Keratinocyte (primary cell): ENCODE data around the gene TOPORS. TPM values are rescaled to one million over a fixed set of nuclear protein-coding genes. Genes with fewer than 3 reads are reported as not detected.
"Not testable (repeated sequence)": the region's sequence is repeated elsewhere in the genome, so short reads cannot be mapped to it uniquely, and the experiment has no call there.

Source experiments
- DNase-seq: peaks from one replicate; pipeline ENCODE4 v3.0.0-alpha.2; 2011; ENCODE audit warnings: low read depth, missing footprints, low spot score
- FAIRE-seq: peaks from 2 replicates; lab custom pipeline; 2011; peaks lifted over from hg19 to GRCh38; lab: Jason Lieb, UNC
- H2AFZ ChIP-seq: 2 replicates; pipeline ENCODE4 v1.6.0; 2012; ENCODE audit warnings: low read length, control low read depth, inconsistent platforms; ENCODE audit not compliant: control insufficient read depth
- H3K27ac ChIP-seq: 2 replicates; pipeline ENCODE4 v1.5.1; 2011; ENCODE audit warnings: low read length; ENCODE audit not compliant: control insufficient read depth, insufficient read depth
- H3K27me3 ChIP-seq: 3 replicates; pipeline ENCODE4 v1.6.0; 2011; ENCODE audit warnings: low read length; ENCODE audit not compliant: control insufficient read depth, insufficient read depth; ENCODE audit errors: extremely low read depth
- H3K36me3 ChIP-seq, 2 experiments: 2 replicates in 1 of 2; 3 replicates in 1 of 2; pipeline ENCODE4 v1.5.1; 2011; ENCODE audit warnings: low read length in 2 of 2, mild to moderate bottlenecking in 1 of 2; ENCODE audit not compliant: control insufficient read depth in 2 of 2, insufficient read depth in 2 of 2; ENCODE audit errors: extremely low read depth in 1 of 2
- H3K4me1 ChIP-seq: 3 replicates; pipeline ENCODE4 v1.5.1; 2011; ENCODE audit warnings: low read length; ENCODE audit not compliant: control insufficient read depth, insufficient read depth; ENCODE audit errors: extremely low read depth
- H3K4me2 ChIP-seq: 3 replicates; pipeline ENCODE4 v1.6.0; 2011; ENCODE audit warnings: low read depth, low read length; ENCODE audit not compliant: control insufficient read depth, insufficient read depth; ENCODE audit errors: extremely low read depth
- H3K4me3 ChIP-seq, 3 experiments: fragments of 200-600 bp in 1 of 3; sonication (generic) in 1 of 3; 2 replicates in 2 of 3; 3 replicates in 1 of 3; pipeline ENCODE4 v1.5.1; 2011 to 2016; ENCODE audit warnings: low read length in 3 of 3, mild to moderate bottlenecking in 3 of 3, control low read depth in 2 of 3, inconsistent platforms in 1 of 3, low read depth in 1 of 3, mixed read lengths in 1 of 3, mixed run types in 1 of 3, moderate library complexity in 1 of 3; ENCODE audit not compliant: control insufficient read depth in 2 of 3, insufficient read depth in 2 of 3; ENCODE audit errors: extremely low read depth in 1 of 3
- H3K79me2 ChIP-seq: 2 replicates; pipeline ENCODE4 v1.6.0; 2012; ENCODE audit warnings: low read length; ENCODE audit not compliant: control insufficient read depth, insufficient read depth
- H3K9ac ChIP-seq: 3 replicates; pipeline ENCODE4 v1.6.0; 2011; ENCODE audit warnings: low read length; ENCODE audit not compliant: control insufficient read depth, insufficient read depth; ENCODE audit errors: extremely low read depth
- H3K9me1 ChIP-seq: 3 replicates; pipeline ENCODE4 v1.6.0; 2011; ENCODE audit warnings: low read length; ENCODE audit not compliant: control insufficient read depth, insufficient read depth; ENCODE audit errors: extremely low read depth
- H3K9me3 ChIP-seq: 2 replicates; pipeline ENCODE4 v1.5.1; 2012; ENCODE audit warnings: low read depth, low read length; ENCODE audit not compliant: control insufficient read depth
- H4K20me1 ChIP-seq: 3 replicates; pipeline ENCODE4 v1.6.0; 2011; ENCODE audit warnings: low read length; ENCODE audit not compliant: control insufficient read depth, insufficient read depth; ENCODE audit errors: extremely low read depth
- EZH2 ChIP-seq: IDR thresholded peaks from one replicate; pipeline ENCODE4 v1.6.1; 2012; ENCODE audit warnings: inconsistent platforms, mild to moderate bottlenecking, low read length, moderate library complexity
- dilution Hi-C: fragments of 300-500 bp; cut with MboI; formaldehyde crosslinking; loops from one replicate; pipeline ENCODE4 v1.7.0; 2020; ENCODE audit warnings: low sequenced_read_pairs; ENCODE audit not compliant: extremely low pct_ligation_motif_present
- polyA plus RNA-seq, 5 experiments: library from polyadenylated mRNA; depleted of rRNA in 3 of 5; stranded (reverse) in 3 of 5; stranded (forward) in 1 of 5; unstranded in 1 of 5; fragments of >200 nt; gene quantifications; 1 replicate in 1 of 5; 2 replicates in 3 of 5; 3 replicates in 1 of 5; pipeline versions ENCODE4 v1.2.1 to v1.2.3, GENCODE V29; 2011 to 2012; ENCODE audit warnings: missing spikeins in 2 of 5, low read depth in 1 of 5, low replicate concordance in 1 of 5
- TF ChIP-seq, protein P1 (sequence below), 3 experiments: IDR thresholded peaks in 1 of 3; conservative IDR thresholded peaks in 1 of 3; optimal IDR thresholded peaks in 1 of 3; 2 replicates in 2 of 3; 3 replicates in 1 of 3; pipeline versions ENCODE3 to v1.5.1; 2011; ENCODE audit warnings: low read length in 3 of 3, mild to moderate bottlenecking in 3 of 3, moderate library complexity in 2 of 3, control low read depth in 1 of 3, inconsistent platforms in 1 of 3; ENCODE audit not compliant: insufficient read depth in 2 of 3; ENCODE audit errors: extremely low read depth in 1 of 3

TOPORS gene
- polyA plus RNA-seq, 1 donor (not counting 4 experiments of a cell fraction or from before 2014, with no cell fraction given), result 17.1 TPM

DNA sequence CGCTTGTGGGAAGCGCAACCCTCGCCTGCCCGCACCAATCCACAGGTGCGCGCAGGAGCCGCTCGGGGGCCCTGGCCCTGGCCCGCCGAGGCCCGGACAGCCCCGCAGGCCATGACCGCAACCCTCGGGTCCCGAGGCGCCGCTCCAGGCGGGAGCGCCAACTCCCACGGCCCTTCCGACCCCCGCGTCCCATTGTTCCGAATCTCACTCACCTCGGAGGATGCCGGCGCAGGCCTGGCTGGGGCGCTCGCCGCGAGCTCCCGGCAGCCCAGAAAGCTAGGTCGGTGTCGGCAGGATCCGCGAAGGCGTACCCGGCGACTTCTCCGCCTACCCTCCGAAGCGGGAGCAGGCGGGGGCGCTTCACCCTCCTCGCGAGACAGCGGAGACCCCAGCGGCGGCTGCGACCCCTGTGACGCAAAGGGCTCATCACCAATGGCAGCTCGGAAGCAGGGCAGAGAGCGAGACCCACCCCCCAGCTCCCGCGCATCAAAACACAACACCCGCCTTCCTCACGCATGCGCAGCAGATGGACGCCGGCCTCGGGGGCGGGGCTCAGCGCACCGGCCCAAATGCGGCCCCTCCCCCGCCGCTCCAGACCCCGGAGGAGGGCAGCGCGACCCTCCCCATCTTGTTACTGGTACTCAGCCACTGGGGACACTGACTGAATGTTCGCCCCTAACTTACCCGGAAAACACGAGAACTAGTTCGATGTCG, 1.7 kb downstream of the TOPORS start:
- dilution Hi-C loops, result loop anchor here (25.0 kb wide), 1 partner anchor 113 kb away; no protein-coding TSS in a partner anchor
- DNase-seq, result peak; percentile 30
- Histone ChIP-seq H3K27ac (peak overlapping the region; percentile 91), H3K9me1 (no peaks in the 10 kb centered on the region), H3K9me3 (no peaks in the 10 kb centered on the region), H3K4me3 (peak overlapping the region; percentile 64 to 97 (median 77)), H3K27me3 (no peaks in the 10 kb centered on the region), H4K20me1 (peaks cover 3% of the 10 kb centered on the region), H3K4me1 (peaks cover 12% of the 10 kb centered on the region), H3K9ac (peak overlapping the region; percentile 91), H2AFZ (peak overlapping the region; percentile 75), H3K4me2 (peak overlapping the region; percentile 94), H3K36me3 (peaks cover 2 to 3% of the 10 kb centered on the region in 2 experiments), H3K79me2 (peaks cover 65% of the 10 kb centered on the region)
- no peak for FAIRE-seq
- TF ChIP-seq, protein P1, sequence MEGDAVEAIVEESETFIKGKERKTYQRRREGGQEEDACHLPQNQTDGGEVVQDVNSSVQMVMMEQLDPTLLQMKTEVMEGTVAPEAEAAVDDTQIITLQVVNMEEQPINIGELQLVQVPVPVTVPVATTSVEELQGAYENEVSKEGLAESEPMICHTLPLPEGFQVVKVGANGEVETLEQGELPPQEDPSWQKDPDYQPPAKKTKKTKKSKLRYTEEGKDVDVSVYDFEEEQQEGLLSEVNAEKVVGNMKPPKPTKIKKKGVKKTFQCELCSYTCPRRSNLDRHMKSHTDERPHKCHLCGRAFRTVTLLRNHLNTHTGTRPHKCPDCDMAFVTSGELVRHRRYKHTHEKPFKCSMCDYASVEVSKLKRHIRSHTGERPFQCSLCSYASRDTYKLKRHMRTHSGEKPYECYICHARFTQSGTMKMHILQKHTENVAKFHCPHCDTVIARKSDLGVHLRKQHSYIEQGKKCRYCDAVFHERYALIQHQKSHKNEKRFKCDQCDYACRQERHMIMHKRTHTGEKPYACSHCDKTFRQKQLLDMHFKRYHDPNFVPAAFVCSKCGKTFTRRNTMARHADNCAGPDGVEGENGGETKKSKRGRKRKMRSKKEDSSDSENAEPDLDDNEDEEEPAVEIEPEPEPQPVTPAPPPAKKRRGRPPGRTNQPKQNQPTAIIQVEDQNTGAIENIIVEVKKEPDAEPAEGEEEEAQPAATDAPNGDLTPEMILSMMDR (optimal IDR thresholded peaks at IDR 0.05 in 1 of 3, IDR thresholded peaks at IDR 0.05 in 1 of 3, conservative IDR thresholded peaks at IDR 0.05 in 1 of 3; ENCODE audit: extremely low read depth in 1 of 3, insufficient read depth in 2 of 3, low read length in 3 of 3), result peak in 1 of 3 experiments; percentile 8
- TF ChIP-seq EZH2, result no peak

GRCh38 chr9:32550150-32550561, 2.2 kb downstream of the TOPORS start:
- H4K20me1 ChIP-seq, result peaks cover 3% of the 10 kb centered on the region
- H3K27me3 ChIP-seq, result no peaks in the 10 kb centered on the region
- H3K9me3 ChIP-seq, result no peaks in the 10 kb centered on the region
- DNase-seq, result no peak
- peak overlapping the region; percentile 94 for H3K4me2 ChIP-seq
- H3K9me1 ChIP-seq, result no peaks in the 10 kb centered on the region
- no peak for TF ChIP-seq EZH2
- TF ChIP-seq, protein P1 (optimal IDR thresholded peaks at IDR 0.05 in 1 of 3, IDR thresholded peaks at IDR 0.05 in 1 of 3, conservative IDR thresholded peaks at IDR 0.05 in 1 of 3; ENCODE audit: extremely low read depth in 1 of 3, insufficient read depth in 2 of 3, low read length in 3 of 3), result peak in 1 of 3 experiments; percentile 18
- FAIRE-seq, result no peak
- peak overlapping the region; percentile 64 to 97 (median 77) for H3K4me3 ChIP-seq
- peaks cover 12% of the 10 kb centered on the region for H3K4me1 ChIP-seq
- H3K36me3 ChIP-seq, result peaks cover 0 to 2% of the 10 kb centered on the region in 2 experiments
- H3K27ac ChIP-seq, result peak overlapping the region; percentile 91
- H3K9ac ChIP-seq, result peak overlapping the region; percentile 91
- no peak overlapping the region for H2AFZ ChIP-seq
- dilution Hi-C loops, result loop anchor here (25.0 kb wide), 1 partner anchor 113 kb away; no protein-coding TSS in a partner anchor
- peaks cover 68% of the 10 kb centered on the region for H3K79me2 ChIP-seq

DNA sequence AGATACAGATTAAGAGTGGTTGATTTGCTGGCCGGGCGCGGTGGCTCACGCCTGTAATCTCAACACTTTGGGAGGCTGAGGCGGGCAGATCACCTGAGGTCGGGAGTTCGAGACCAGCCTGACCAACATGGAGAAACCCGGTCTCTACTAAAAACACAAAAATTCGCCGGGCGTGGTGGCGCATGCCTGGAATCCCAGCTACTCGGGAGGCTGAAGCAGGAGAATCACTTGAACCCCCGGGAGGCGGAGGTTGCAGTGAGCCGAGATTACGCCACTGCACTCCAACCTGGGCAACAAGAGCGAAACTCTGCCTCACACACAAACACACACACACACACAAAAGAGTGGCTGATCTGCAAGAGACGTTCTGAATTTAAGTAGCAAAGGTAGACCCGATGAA, 4.2 kb downstream of the TOPORS start:
- not testable (repeated sequence) for FAIRE-seq

More for the DNA sequence above, 4.2 kb downstream of the TOPORS start:
- H3K9me1 ChIP-seq, H3K4me2 ChIP-seq, H4K20me1 ChIP-seq, H3K9me3 ChIP-seq, H3K9ac ChIP-seq, H3K4me1 ChIP-seq, dilution Hi-C loops, H3K27ac ChIP-seq, H2AFZ ChIP-seq, H3K36me3 ChIP-seq, DNase-seq, H3K4me3 ChIP-seq, H3K27me3 ChIP-seq: not testable (repeated sequence)
- H3K79me2 ChIP-seq, result peaks cover 81% of the 10 kb centered on the region
